MCF 10A (cell line): ENCODE data around the gene RBM12. TPM values are rescaled to one million over a fixed set of nuclear protein-coding genes. Genes with fewer than 3 reads are reported as not detected.

Source experiments
- BruUV-seq: library from RNA; stranded (reverse); fragments of 400-500 nt; replicated peaks from 2 replicates; lab custom pipeline; 2021; lab: Mats Ljungman, UMichigan
- CTCF ChIA-PET: fragments of 300-600 bp; sonication (Branson Sonifier 250); formaldehyde crosslinking; extraction: SDS; loops from one replicate; lab custom pipeline; 2021; ENCODE audit warnings: antibody characterized with exemption, inconsistent platforms; lab: Yijun Ruan, JAX
- POLR2A ChIA-PET: fragments of 300-600, 350-650 bp; sonication (Branson Sonifier 250); formaldehyde crosslinking; extraction: SDS; loops from one replicate; lab custom pipeline; 2020; ENCODE audit warnings: antibody characterized with exemption, inconsistent platforms; lab: Yijun Ruan, JAX
- DNase-seq: peaks from one replicate; pipeline ENCODE4 v3.0.0-alpha.2; 2018; ENCODE audit not compliant: unreplicated experiment
- H3K27ac Mint-ChIP-seq: one replicate; pipeline ENCODE4 v1.8.0; 2022; ENCODE audit warnings: mild to moderate bottlenecking, low read depth, mixed read lengths; ENCODE audit not compliant: unreplicated experiment
- H3K27me3 Mint-ChIP-seq: one replicate; pipeline ENCODE4 v1.8.0; 2022; ENCODE audit warnings: mixed read lengths; ENCODE audit not compliant: insufficient read depth, unreplicated experiment
- H3K36me3 Mint-ChIP-seq: one replicate; pipeline ENCODE4 v1.8.0; 2022; ENCODE audit warnings: mild to moderate bottlenecking, moderate library complexity, mixed read lengths; ENCODE audit not compliant: insufficient read depth, unreplicated experiment
- H3K4me1 Mint-ChIP-seq: one replicate; pipeline ENCODE4 v1.8.0; 2022; ENCODE audit warnings: mixed read lengths; ENCODE audit not compliant: insufficient read depth, unreplicated experiment
- H3K4me3 Mint-ChIP-seq: one replicate; pipeline ENCODE4 v1.8.0; 2022; ENCODE audit warnings: mild to moderate bottlenecking, moderate library complexity, mixed read lengths; ENCODE audit not compliant: unreplicated experiment
- H3K9me3 Mint-ChIP-seq: one replicate; pipeline ENCODE4 v1.8.0; 2022; ENCODE audit warnings: mixed read lengths; ENCODE audit not compliant: unreplicated experiment
- intact Hi-C: fragments of 100-400 bp; cut with micrococcal nuclease; formaldehyde crosslinking; loops from 2 replicates; pipeline ENCODE4 v1.14.1; 2022
- total RNA-seq: library from RNA; stranded (reverse); gene quantifications from 2 replicates; pipeline ENCODE4 v1.2.3, GENCODE V29; 2022
- TF ChIP-seq, protein P1 (sequence below): fragments of 200-600 bp; IDR thresholded peaks from one replicate; pipeline ENCODE4 v1.8.0; 2022; ENCODE audit warnings: antibody characterized with exemption, mild to moderate bottlenecking; ENCODE audit not compliant: unreplicated experiment

Gene RBM12
- total RNA-seq, 1 experiment from 2014 or later = 60.1 TPM

- Mint-ChIP-seq H3K36me3 (no peaks in the 10 kb centered on the region), H3K4me1 (no peaks in the 10 kb centered on the region), H3K4me3 (no peak overlapping the region), H3K9me3 (no peaks in the 10 kb centered on the region), H3K27me3 (no peaks in the 10 kb centered on the region), H3K27ac (no peak overlapping the region)
- no TSS peak for BruUV-seq
- DNase-seq = no peak
- TF ChIP-seq, protein P1, sequence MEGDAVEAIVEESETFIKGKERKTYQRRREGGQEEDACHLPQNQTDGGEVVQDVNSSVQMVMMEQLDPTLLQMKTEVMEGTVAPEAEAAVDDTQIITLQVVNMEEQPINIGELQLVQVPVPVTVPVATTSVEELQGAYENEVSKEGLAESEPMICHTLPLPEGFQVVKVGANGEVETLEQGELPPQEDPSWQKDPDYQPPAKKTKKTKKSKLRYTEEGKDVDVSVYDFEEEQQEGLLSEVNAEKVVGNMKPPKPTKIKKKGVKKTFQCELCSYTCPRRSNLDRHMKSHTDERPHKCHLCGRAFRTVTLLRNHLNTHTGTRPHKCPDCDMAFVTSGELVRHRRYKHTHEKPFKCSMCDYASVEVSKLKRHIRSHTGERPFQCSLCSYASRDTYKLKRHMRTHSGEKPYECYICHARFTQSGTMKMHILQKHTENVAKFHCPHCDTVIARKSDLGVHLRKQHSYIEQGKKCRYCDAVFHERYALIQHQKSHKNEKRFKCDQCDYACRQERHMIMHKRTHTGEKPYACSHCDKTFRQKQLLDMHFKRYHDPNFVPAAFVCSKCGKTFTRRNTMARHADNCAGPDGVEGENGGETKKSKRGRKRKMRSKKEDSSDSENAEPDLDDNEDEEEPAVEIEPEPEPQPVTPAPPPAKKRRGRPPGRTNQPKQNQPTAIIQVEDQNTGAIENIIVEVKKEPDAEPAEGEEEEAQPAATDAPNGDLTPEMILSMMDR = no peak
- ChIA-PET CTCF (interaction anchor here (0.7 kb wide), 1 partner anchor 20 kb away, joined by 3 read pairs; no protein-coding TSS in a partner anchor), POLR2A (interaction anchor here (0.7 to 0.8 kb wide), 2 partner anchors 27 to 148 kb away, joined by 3 read pairs; no protein-coding TSS in a partner anchor)
- intact Hi-C loops = loop anchor here (10.0 kb wide), 1 partner anchor 96 kb away; no protein-coding TSS in a partner anchor
Measured at GRCh38 chr20:35610833-35611427, 53.8 kb downstream of the RBM12 start.

- ChIA-PET POLR2A (interaction anchor here (0.8 to 1.9 kb wide), 3 partner anchors 9 to 29 kb away, joined by 3 to 7 read pairs (median 6); partner anchors contain the start of gene SPAG4), CTCF (interaction anchor here (0.6 to 1.0 kb wide), 2 partner anchors 12 to 303 kb away, joined by 3 to 5 read pairs; no protein-coding TSS in a partner anchor)
- H3K4me1 Mint-ChIP-seq = no peaks in the 10 kb centered on the region
- no peak overlapping the region for H3K27ac Mint-ChIP-seq
- TF ChIP-seq, protein P1 = no peak
- intact Hi-C loops = no loop called here
- H3K9me3 Mint-ChIP-seq = no peaks in the 10 kb centered on the region
- H3K4me3 Mint-ChIP-seq = no peak overlapping the region
- no peaks in the 10 kb centered on the region for H3K27me3 Mint-ChIP-seq
- DNase-seq = peak; percentile 41
- no TSS peak for BruUV-seq
- H3K36me3 Mint-ChIP-seq = no peaks in the 10 kb centered on the region
Measured at GRCh38 chr20:35607003-35607735, 57.5 kb downstream of the RBM12 start.

DNA sequence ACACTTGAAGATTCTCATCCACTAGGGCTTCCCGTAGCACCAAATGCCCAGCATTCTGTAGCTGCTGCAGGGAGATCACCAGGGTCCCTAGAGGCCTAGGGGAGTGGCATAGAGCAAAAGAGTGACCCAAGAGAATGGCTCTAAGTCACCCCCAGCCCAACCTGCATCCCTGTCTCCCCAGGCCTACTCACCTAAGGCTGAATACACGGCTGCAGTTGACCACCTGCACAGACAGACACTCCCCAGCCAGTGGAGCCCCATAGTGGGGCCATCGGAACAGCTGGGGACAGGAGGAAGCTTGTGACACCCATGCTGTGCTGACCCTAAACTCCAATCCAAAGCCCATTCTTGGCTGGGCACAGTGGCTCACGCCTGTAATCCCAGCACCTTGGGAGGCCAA, 58.6 kb downstream of the RBM12 start:
- H3K27me3 Mint-ChIP-seq = peaks cover 1% of the 10 kb centered on the region
- no peaks in the 10 kb centered on the region for H3K4me1 Mint-ChIP-seq
- H3K36me3 Mint-ChIP-seq = no peaks in the 10 kb centered on the region
- CTCF ChIA-PET = interaction anchor here (0.6 to 1.2 kb wide), 6 partner anchors 10 to 387 kb away, joined by 3 to 5 read pairs (median 4); no protein-coding TSS in a partner anchor
- H3K27ac Mint-ChIP-seq = no peak overlapping the region
- TF ChIP-seq, protein P1 = no peak
- DNase-seq = no peak
- POLR2A ChIA-PET = interaction anchor here (0.8 to 1.9 kb wide), 6 partner anchors 10 to 57 kb away, joined by 3 to 8 read pairs (median 4); partner anchors contain the start of gene SPAG4
- H3K9me3 Mint-ChIP-seq = no peaks in the 10 kb centered on the region
- no peak overlapping the region for H3K4me3 Mint-ChIP-seq
- intact Hi-C loops = no loop called here
- BruUV-seq = no TSS peak

DNA sequence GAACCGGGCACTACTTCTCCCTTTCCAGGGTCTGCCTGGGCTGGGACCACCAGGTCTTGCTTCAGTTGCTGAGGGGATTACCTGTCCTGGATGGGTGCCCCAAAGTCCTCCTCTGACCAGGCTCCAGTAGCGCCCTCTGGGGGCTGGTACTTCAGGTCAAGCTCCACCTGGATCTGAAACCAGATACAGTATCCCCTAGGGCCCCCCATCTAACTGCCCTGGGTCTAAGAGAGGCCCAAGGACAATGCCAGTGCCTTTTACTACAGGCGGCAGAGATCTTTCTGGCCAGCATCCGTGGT, 60.3 kb downstream of the RBM12 start:
- H3K4me3 Mint-ChIP-seq = no peak overlapping the region
- H3K9me3 Mint-ChIP-seq = no peaks in the 10 kb centered on the region
- peaks cover 2% of the 10 kb centered on the region for H3K36me3 Mint-ChIP-seq
- POLR2A ChIA-PET = interaction anchor here (1.7 kb wide), 1 partner anchor 11 kb away, joined by 8 read pairs; the partner anchor contains the start of gene SPAG4
- no peaks in the 10 kb centered on the region for H3K4me1 Mint-ChIP-seq
- CTCF ChIA-PET = interaction anchor here (0.5 to 1.7 kb wide), 6 partner anchors 10 to 208 kb away, joined by 3 to 7 read pairs (median 4); no protein-coding TSS in a partner anchor
- peaks cover 13% of the 10 kb centered on the region for H3K27me3 Mint-ChIP-seq
- no TSS peak for BruUV-seq
- no peak overlapping the region for H3K27ac Mint-ChIP-seq
- TF ChIP-seq, protein P1 = no peak
- intact Hi-C loops = no loop called here
- DNase-seq = peak; percentile 31
